Endometrium (tissue), 2 donors: ENCODE results near the gene DENND6B.
"Not testable (repeated sequence)": the region's sequence is repeated elsewhere in the genome, so short reads cannot be mapped to it uniquely, and the experiment has no call there.

Source experiments
- FAIRE-seq: peaks from 2 replicates; lab custom pipeline; 2012; peaks lifted over from hg19 to GRCh38; lab: Jason Lieb, UNC
- donor health status: control.
- donor health status: control.

The DENND6B gene

GRCh38 chr22:50289151-50289941 lies 37.5 kb downstream of the DENND6B start:
- no peak for FAIRE-seq

- FAIRE-seq: no peak
Observed at GRCh38 chr22:50287731-50288130, 39.1 kb downstream of the DENND6B start.

- no peak for FAIRE-seq
Observed at GRCh38 chr22:50286701-50287318, 40.0 kb downstream of the DENND6B start.

- FAIRE-seq: no peak
Observed at GRCh38 chr22:50286275-50286674, 40.5 kb downstream of the DENND6B start.

- no peak for FAIRE-seq
Observed at GRCh38 chr22:50285568-50286229, 41.1 kb downstream of the DENND6B start.

GRCh38 chr22:50284479-50284878 lies 42.3 kb downstream of the DENND6B start:
- no peak for FAIRE-seq

GRCh38 chr22:50283821-50284220 lies 43.0 kb downstream of the DENND6B start:
- no peak for FAIRE-seq

- no peak for FAIRE-seq
Observed at GRCh38 chr22:50282361-50283155, 44.3 kb downstream of the DENND6B start.

GRCh38 chr22:50281957-50282356 lies 44.9 kb downstream of the DENND6B start:
- FAIRE-seq: no peak

GRCh38 chr22:50281384-50281760 lies 45.4 kb downstream of the DENND6B start:
- no peak for FAIRE-seq

- no peak for FAIRE-seq
Observed at GRCh38 chr22:50280708-50281383, 46.0 kb downstream of the DENND6B start.

GRCh38 chr22:50280022-50280707 lies 46.6 kb downstream of the DENND6B start:
- no peak for FAIRE-seq

GRCh38 chr22:50278956-50279619 lies 47.7 kb downstream of the DENND6B start:
- no peak for FAIRE-seq

GRCh38 chr22:50278461-50278860 lies 48.4 kb downstream of the DENND6B start:
- FAIRE-seq: no peak

- FAIRE-seq: no peak
Observed at GRCh38 chr22:50277761-50278160, 49.1 kb downstream of the DENND6B start.

- no peak for FAIRE-seq
Observed at GRCh38 chr22:50276143-50276542, 50.7 kb downstream of the DENND6B start.

- no peak for FAIRE-seq
Observed at GRCh38 chr22:50275181-50276055, 51.4 kb downstream of the DENND6B start.

GRCh38 chr22:50274771-50275170 lies 52.0 kb downstream of the DENND6B start:
- FAIRE-seq: no peak

- FAIRE-seq: no peak
Observed at GRCh38 chr22:50274311-50274710, 52.5 kb downstream of the DENND6B start.

- not testable (repeated sequence) for FAIRE-seq
Observed at GRCh38 chr22:50273781-50274180, 53.0 kb downstream of the DENND6B start.
